ENCODE results near the gene ST6GALNAC5. TPM values are rescaled to one million over a fixed set of nuclear protein-coding genes. Genes with fewer than 3 reads are reported as not detected.

Gene ST6GALNAC5
- total and polyA plus RNA-seq, 2 experiments from 2014 or later, result 4.1 to 19.2 TPM

DNA sequence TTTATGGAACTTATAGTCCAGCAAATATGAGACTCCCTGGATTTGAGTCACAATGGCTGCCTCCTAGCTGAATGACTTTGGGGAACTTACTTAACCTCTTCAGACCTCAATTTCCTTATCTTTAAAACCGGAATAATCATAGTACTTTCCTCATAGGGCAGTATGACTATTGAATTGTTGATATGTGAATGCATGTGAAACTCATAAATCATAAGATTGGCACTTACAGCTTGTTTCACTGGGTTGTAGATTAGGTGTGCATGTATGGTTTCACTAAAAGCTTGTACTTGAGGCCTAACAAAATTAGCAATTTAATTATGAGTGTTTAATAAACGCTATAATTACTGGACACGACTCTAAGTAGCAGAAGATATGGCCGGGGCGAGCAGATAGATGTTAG lies 72.5 kb downstream of the ST6GALNAC5 start:
- H3K4me3 ChIP-seq, result no peak overlapping the region
- H3K36me3 ChIP-seq (ENCODE audit: insufficient read depth), result no peaks in the 10 kb centered on the region
- H3K27ac Mint-ChIP-seq, result no peak overlapping the region
- H3K27me3 ChIP-seq (ENCODE audit: insufficient read depth), result no peaks in the 10 kb centered on the region
- no peaks in the 10 kb centered on the region for H4K20me1 ChIP-seq (replicated peaks; ENCODE audit: insufficient read depth)
- TF ChIP-seq, protein P1, sequence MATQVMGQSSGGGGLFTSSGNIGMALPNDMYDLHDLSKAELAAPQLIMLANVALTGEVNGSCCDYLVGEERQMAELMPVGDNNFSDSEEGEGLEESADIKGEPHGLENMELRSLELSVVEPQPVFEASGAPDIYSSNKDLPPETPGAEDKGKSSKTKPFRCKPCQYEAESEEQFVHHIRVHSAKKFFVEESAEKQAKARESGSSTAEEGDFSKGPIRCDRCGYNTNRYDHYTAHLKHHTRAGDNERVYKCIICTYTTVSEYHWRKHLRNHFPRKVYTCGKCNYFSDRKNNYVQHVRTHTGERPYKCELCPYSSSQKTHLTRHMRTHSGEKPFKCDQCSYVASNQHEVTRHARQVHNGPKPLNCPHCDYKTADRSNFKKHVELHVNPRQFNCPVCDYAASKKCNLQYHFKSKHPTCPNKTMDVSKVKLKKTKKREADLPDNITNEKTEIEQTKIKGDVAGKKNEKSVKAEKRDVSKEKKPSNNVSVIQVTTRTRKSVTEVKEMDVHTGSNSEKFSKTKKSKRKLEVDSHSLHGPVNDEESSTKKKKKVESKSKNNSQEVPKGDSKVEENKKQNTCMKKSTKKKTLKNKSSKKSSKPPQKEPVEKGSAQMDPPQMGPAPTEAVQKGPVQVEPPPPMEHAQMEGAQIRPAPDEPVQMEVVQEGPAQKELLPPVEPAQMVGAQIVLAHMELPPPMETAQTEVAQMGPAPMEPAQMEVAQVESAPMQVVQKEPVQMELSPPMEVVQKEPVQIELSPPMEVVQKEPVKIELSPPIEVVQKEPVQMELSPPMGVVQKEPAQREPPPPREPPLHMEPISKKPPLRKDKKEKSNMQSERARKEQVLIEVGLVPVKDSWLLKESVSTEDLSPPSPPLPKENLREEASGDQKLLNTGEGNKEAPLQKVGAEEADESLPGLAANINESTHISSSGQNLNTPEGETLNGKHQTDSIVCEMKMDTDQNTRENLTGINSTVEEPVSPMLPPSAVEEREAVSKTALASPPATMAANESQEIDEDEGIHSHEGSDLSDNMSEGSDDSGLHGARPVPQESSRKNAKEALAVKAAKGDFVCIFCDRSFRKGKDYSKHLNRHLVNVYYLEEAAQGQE (IDR thresholded peaks at IDR 0.05; ENCODE audit: unreplicated experiment), result no peak
- TF ChIP-seq, protein P2, sequence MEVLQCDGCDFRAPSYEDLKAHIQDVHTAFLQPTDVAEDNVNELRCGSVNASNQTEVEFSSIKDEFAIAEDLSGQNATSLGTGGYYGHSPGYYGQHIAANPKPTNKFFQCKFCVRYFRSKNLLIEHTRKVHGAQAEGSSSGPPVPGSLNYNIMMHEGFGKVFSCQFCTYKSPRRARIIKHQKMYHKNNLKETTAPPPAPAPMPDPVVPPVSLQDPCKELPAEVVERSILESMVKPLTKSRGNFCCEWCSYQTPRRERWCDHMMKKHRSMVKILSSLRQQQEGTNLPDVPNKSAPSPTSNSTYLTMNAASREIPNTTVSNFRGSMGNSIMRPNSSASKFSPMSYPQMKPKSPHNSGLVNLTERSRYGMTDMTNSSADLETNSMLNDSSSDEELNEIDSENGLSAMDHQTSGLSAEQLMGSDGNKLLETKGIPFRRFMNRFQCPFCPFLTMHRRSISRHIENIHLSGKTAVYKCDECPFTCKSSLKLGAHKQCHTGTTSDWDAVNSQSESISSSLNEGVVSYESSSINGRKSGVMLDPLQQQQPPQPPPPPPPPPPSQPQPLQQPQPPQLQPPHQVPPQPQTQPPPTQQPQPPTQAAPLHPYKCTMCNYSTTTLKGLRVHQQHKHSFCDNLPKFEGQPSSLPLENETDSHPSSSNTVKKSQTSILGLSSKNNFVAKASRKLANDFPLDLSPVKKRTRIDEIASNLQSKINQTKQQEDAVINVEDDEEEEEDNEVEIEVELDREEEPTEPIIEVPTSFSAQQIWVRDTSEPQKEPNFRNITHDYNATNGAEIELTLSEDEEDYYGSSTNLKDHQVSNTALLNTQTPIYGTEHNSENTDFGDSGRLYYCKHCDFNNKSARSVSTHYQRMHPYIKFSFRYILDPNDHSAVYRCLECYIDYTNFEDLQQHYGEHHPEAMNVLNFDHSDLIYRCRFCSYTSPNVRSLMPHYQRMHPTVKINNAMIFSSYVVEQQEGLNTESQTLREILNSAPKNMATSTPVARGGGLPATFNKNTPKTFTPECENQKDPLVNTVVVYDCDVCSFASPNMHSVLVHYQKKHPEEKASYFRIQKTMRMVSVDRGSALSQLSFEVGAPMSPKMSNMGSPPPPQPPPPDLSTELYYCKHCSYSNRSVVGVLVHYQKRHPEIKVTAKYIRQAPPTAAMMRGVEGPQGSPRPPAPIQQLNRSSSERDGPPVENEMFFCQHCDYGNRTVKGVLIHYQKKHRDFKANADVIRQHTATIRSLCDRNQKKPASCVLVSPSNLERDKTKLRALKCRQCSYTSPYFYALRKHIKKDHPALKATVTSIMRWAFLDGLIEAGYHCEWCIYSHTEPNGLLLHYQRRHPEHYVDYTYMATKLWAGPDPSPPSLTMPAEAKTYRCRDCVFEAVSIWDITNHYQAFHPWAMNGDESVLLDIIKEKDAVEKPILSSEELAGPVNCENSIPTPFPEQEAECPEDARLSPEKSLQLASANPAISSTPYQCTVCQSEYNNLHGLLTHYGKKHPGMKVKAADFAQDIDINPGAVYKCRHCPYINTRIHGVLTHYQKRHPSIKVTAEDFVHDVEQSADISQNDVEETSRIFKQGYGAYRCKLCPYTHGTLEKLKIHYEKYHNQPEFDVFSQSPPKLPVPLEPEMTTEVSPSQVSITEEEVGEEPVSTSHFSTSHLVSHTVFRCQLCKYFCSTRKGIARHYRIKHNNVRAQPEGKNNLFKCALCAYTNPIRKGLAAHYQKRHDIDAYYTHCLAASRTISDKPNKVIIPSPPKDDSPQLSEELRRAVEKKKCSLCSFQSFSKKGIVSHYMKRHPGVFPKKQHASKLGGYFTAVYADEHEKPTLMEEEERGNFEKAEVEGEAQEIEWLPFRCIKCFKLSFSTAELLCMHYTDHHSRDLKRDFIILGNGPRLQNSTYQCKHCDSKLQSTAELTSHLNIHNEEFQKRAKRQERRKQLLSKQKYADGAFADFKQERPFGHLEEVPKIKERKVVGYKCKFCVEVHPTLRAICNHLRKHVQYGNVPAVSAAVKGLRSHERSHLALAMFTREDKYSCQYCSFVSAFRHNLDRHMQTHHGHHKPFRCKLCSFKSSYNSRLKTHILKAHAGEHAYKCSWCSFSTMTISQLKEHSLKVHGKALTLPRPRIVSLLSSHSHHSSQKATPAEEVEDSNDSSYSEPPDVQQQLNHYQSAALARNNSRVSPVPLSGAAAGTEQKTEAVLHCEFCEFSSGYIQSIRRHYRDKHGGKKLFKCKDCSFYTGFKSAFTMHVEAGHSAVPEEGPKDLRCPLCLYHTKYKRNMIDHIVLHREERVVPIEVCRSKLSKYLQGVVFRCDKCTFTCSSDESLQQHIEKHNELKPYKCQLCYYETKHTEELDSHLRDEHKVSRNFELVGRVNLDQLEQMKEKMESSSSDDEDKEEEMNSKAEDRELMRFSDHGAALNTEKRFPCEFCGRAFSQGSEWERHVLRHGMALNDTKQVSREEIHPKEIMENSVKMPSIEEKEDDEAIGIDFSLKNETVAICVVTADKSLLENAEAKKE (CRISPR knock-in tag; IDR thresholded peaks at IDR 0.05), result no peak
- TF ChIP-seq EZH2 (IDR thresholded peaks at IDR 0.05; ENCODE audit: low read depth, unreplicated experiment), result no peak
- TF ChIP-seq CTCF (conservative IDR thresholded peaks at IDR 0.05; ENCODE audit: low read depth in 2 of 2), result no peak
- TF ChIP-seq, protein P3, sequence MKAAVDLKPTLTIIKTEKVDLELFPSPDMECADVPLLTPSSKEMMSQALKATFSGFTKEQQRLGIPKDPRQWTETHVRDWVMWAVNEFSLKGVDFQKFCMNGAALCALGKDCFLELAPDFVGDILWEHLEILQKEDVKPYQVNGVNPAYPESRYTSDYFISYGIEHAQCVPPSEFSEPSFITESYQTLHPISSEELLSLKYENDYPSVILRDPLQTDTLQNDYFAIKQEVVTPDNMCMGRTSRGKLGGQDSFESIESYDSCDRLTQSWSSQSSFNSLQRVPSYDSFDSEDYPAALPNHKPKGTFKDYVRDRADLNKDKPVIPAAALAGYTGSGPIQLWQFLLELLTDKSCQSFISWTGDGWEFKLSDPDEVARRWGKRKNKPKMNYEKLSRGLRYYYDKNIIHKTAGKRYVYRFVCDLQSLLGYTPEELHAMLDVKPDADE (IDR thresholded peaks at IDR 0.05), result no peak
- no peak for TF ChIP-seq ZNF114 (CRISPR knock-in tag; IDR thresholded peaks at IDR 0.05)
- no peak for TF ChIP-seq EZH2phosphoT487 (IDR thresholded peaks at IDR 0.05; ENCODE audit: unreplicated experiment)
- TF ChIP-seq ZNF331 (CRISPR knock-in tag; IDR thresholded peaks at IDR 0.05; ENCODE audit: low read depth), result no peak
- TF ChIP-seq CREB1 (CRISPR knock-in tag; IDR thresholded peaks at IDR 0.05; ENCODE audit: low read depth), result no peak
- TF ChIP-seq NANOG (IDR thresholded peaks at IDR 0.05; ENCODE audit: borderline replicate concordance), result no peak
- TF ChIP-seq POLR2AphosphoS5 (IDR thresholded peaks at IDR 0.05; ENCODE audit: low read depth), result no peak
- no peak for TF ChIP-seq STAT1 (IDR thresholded peaks at IDR 0.05; ENCODE audit: unreplicated experiment)
- peaks cover 6% of the 10 kb centered on the region; the same call in 2 of the 3 replicates for H3K4me1 Mint-ChIP-seq
- H3K27me3 Mint-ChIP-seq (ENCODE audit: insufficient read depth, low read depth, poor library complexity), result no peaks in the 10 kb centered on the region
- H3K4me2 ChIP-seq, result no peak overlapping the region
- no peaks in the 10 kb centered on the region for H3K4me1 ChIP-seq (ENCODE audit: insufficient read depth)
- no peaks in the 10 kb centered on the region for H3K9me3 Mint-ChIP-seq
- ATAC-seq (no peak), DNase-seq (ENCODE audit: low spot score) (no peak)
- H3K9me2 ChIP-seq (ENCODE audit: insufficient read depth), result no peaks in the 10 kb centered on the region
- H3K36me3 Mint-ChIP-seq (ENCODE audit: low read depth), result no peaks in the 10 kb centered on the region
- H3K4me3 Mint-ChIP-seq, result no peak overlapping the region
- no peaks in the 10 kb centered on the region for H3K79me2 ChIP-seq (replicated peaks; ENCODE audit: insufficient read depth)
- no peaks in the 10 kb centered on the region for H3F3A ChIP-seq (replicated peaks; ENCODE audit: low read depth)
- H2AFZ ChIP-seq, result no peak overlapping the region
- no peak overlapping the region for H3K27ac ChIP-seq (ENCODE audit: low read depth)
